HG02870 (cell line): ENCODE data around the gene SYTL2.
"Not testable (repeated sequence)": the region's sequence is repeated elsewhere in the genome, so short reads cannot be mapped to it uniquely, and the experiment has no call there.

Source experiments
- ATAC-seq: cut with Tn5 transposase; IDR thresholded peaks from one replicate; pipeline ENCODE4 v1.9.1; 2021; ENCODE audit warnings: mild to moderate bottlenecking, moderate library complexity; ENCODE audit not compliant: unreplicated experiment

The SYTL2 gene

GRCh38 chr11:85661972-85662664 lies 148.8 kb downstream of the SYTL2 start:
- no peak for ATAC-seq

GRCh38 chr11:85658180-85658579 lies 152.8 kb downstream of the SYTL2 start:
- no peak for ATAC-seq

- ATAC-seq: no peak
These were observed 154.2 kb downstream of the SYTL2 start for GRCh38 chr11:85656777-85657176.

GRCh38 chr11:85654343-85654742 lies 156.6 kb downstream of the SYTL2 start:
- ATAC-seq: not testable (repeated sequence)

DNA sequence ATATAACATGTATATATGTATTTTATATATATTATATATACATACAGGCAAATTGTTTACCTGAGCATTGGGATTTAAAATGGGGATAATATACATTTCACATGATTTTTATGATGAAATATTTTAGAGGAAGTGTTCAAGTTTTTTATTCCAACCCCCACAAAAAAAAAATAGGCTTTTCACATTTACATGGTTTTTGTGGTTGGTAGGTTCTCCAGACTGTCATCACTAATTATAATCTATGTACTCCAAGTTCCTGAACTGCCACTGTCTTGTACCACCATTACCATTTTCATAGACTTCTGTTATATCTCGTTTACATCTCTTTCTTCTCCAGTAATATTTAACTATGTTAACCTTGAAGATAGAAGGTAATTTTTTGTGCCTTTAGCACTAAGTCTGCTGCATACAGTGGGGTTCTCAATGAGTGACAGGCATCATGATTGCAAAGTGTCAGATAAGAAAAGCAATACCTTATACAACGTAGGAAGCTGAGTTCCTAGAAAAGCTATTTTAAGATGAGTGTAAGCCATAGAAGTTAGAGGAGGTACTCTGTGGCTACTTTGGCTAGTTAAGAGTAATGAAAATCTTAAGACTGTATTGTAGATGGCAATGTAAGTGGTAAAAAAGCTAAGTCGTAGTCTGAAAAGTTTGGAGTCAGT lies 158.0 kb downstream of the SYTL2 start:
- no peak for ATAC-seq

- no peak for ATAC-seq
These were observed 159.8 kb downstream of the SYTL2 start for GRCh38 chr11:85651118-85651517.

DNA sequence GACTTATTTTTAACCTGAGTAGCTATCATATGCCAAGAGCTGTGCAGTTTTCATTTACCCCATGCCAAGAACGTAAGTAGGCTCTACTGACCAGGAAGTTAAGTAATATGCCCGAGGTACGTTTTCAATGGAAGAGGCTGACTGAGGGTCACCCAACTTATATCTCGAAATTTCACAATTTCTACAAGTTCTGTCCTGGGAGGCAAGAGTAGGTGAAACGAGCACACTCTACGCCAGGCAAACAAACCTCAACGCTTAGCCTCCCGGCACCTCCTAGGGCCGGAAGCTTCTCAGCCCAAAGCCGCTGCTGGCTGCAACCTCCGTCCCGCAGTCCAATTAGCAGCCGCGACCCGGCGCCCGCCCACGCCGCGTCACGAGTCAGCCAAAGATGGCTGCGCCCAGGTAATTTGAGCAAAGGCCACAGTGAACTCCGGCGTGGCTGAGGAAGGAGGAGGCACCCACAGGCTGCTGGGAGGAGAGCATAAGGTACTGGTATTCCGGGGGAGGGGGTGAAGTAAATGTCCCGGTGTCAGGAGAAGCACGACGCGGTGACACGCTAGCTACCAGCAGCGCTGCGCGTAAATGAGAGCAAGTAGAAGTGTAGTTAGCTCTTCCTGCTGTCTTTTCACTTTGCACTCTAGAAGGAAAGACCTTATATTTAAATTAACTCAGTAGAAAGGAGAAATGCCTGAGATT lies 163.2 kb downstream of the SYTL2 start, which contains the start of gene TMEM126A:
Gene TMEM126A (plus strand): TSS at position 364 of the 696 bp plus-strand sequence. CDS start 2,289 bp downstream, outside the sequence.
- peak; percentile 98 for ATAC-seq

- ATAC-seq: no peak
These were observed 163.9 kb downstream of the SYTL2 start for GRCh38 chr11:85647078-85647477.
